HFF-Myc (cell line): ENCODE data around the gene COX7A1.
"Not testable (repeated sequence)": the region's sequence is repeated elsewhere in the genome, so short reads cannot be mapped to it uniquely, and the experiment has no call there.

Source experiments
- DNase-seq: peaks from one replicate; pipeline ENCODE4 v3.0.0-alpha.2; 2011; ENCODE audit warnings: low read depth; ENCODE audit errors: extremely low read depth
- H3K4me3 ChIP-seq: replicated peaks from 2 replicates; pipeline ENCODE4 v1.5.1; 2011; ENCODE audit warnings: low read depth, mild to moderate bottlenecking, control low read depth, low read length
- CTCF ChIP-seq: IDR thresholded peaks from 2 replicates; pipeline ENCODE4 v1.5.1; 2012; ENCODE audit warnings: mild to moderate bottlenecking, low read depth, low read length, control low read depth; ENCODE audit errors: missing control alignments

The COX7A1 gene

DNA sequence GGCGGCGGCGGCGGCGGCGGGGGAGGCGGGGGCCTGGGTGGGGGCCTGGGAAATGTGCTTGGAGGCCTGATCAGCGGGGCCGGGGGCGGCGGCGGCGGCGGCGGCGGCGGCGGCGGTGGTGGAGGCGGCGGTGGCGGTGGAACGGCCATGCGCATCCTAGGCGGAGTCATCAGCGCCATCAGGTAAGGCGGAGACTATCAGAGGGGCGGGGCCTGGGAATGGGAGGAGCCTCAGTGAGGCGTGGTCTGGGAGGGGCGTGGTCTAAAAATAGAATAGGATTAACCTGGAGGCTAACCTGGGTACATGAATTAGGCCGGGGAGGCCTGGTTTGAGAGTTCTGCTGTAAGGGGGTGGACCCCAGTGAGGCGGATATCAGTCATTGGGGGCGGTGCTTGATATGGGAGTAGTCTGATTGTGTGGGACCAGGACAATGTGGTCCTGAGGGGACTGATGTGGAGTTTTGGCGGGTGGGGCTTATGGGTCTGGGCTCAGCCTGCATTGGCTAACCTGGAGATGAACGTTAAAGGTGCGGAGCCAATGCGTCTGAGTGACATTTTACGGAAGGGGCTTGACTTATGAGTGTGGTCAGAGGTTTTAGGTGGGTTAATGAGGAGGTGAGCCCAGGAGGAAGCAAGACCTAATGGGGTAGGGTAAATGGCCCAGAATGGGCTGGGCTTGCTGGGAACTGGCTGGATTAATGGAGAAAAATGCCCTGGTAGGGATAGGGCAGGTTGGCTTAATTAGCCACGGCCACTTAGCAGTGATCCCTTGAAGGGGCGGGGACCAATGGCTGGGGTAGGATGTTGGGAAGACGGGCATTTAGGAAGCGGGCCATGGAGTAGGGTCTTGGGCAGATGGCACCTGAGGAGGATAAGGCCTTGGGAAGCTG lies 11.0 kb downstream of the COX7A1 start:
- peak overlapping the region; percentile 99 for H3K4me3 ChIP-seq
- TF ChIP-seq CTCF, result no peak
- peak; percentile 59 for DNase-seq

GRCh38 chr19:36140304-36141038 lies 11.8 kb downstream of the COX7A1 start:
- no peak for TF ChIP-seq CTCF
- no peak for DNase-seq
- peak overlapping the region; percentile 99 for H3K4me3 ChIP-seq

DNA sequence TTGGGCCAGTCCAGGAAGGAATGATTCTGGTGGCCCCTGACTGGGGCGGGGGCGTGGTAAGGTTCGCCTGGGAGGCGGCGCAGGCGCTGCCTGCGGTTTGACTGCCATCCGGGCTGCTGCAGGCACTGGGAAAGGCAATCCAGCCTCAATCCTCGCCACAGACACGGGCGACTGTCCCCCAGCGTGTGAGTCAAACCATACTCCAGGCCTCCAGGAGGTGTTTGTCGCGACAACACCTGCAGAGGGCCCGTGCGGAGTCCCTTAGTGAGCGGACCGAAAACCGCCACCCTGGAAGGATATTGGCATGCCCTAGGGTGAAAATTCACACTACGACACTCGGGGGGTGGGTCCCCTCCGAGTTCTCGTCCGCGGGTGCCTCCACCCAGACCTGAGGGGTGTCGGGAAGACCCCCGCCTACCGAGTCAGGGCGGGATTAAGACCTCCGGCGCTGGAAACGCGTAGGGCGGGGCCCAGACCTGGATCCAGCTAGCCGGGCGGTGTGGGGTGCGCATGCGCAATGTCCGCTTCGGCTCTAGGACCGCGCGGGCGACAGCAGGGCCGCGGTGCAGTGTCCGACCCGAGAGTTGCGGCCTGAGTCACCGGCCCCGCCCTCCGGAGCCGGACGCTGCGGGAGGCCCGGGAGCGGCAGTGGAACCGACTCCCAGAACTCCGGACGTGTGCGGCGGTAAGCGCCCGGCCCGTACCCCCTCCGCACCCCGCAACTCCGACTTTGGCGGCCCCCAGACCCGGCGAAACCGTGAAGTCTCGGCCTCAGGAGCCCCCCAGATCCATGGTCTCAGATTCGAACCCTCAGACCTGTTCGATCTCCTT lies 12.6 kb downstream of the COX7A1 start, which contains the start of gene CAPNS1:
Gene CAPNS1, plus strand, starts transcription at position 594 of the 831 bp plus-strand sequence. CDS start 946 bp downstream, outside the sequence.
- peak within 1 kb of the TSS; percentile 99 for H3K4me3 ChIP-seq
- TF ChIP-seq CTCF, result no peak
- DNase-seq, result peak; percentile 86

- DNase-seq, result no peak
- TF ChIP-seq CTCF, result no peak
- H3K4me3 ChIP-seq, result peak overlapping the region; percentile 99
Measured at GRCh38 chr19:36139120-36139472, 13.2 kb downstream of the COX7A1 start.

DNA sequence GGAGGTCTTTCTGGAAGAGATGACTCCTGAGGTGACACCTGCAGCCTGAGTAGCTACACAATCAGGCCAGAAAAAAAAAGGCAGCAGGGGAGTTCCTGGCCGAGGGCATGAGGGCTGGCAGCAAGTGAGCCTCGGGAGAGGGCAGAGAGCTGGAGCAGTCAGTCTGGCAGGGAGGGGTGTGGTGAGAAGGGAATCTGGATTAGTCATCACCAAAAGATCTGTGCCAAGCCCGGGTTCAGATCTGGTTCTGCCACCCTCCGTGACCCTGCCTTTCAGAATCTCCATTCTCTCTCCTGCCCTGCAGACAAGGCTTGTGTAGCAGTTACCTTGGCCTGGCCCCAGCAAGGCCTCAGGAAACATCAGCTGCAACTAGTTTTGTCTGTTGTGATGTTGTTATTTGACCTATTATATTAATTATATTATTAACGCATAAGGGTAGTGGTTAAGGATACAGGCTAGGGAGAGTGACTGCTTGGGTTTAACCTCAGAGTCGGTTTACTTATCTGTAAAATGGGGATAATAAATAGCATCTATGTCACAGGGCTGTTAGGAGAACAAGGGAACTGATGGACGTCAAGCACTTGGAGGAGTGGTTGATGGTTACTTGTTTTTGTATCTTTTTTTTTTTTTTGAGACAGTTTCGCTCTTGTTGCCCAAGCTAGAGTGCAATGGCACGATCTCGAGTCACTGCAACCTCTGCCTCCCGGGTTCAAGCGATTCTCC lies 15.1 kb downstream of the COX7A1 start:
- no peak overlapping the region for H3K4me3 ChIP-seq
- TF ChIP-seq CTCF, result no peak
- DNase-seq, result no peak

GRCh38 chr19:36134867-36135266 lies 17.4 kb downstream of the COX7A1 start:
- not testable (repeated sequence) for DNase-seq, H3K4me3 ChIP-seq

- not testable (repeated sequence) for DNase-seq
Measured at GRCh38 chr19:36131221-36131620, 21.0 kb downstream of the COX7A1 start.

More at GRCh38 chr19:36131221-36131620, 21.0 kb downstream of the COX7A1 start:
- not testable (repeated sequence) for H3K4me3 ChIP-seq
